ENCODE measurements around the gene TIMMDC1. TPM values are rescaled to one million over a fixed set of nuclear protein-coding genes. Genes with fewer than 3 reads are reported as not detected.

TIMMDC1 gene, protein sequence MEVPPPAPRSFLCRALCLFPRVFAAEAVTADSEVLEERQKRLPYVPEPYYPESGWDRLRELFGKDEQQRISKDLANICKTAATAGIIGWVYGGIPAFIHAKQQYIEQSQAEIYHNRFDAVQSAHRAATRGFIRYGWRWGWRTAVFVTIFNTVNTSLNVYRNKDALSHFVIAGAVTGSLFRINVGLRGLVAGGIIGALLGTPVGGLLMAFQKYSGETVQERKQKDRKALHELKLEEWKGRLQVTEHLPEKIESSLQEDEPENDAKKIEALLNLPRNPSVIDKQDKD
- total RNA-seq: 100 to 1,000 TPM; 162 to 164 TPM

GRCh38 chr3:119498186-119499011 is at the start of gene TIMMDC1:
Gene TIMMDC1 (plus strand): TSS chr3:119498547. CDS start chr3:119498734, 187 bp downstream.
- ChIA-PET CTCF (interaction anchor here (1.3 to 1.5 kb wide), 3 partner anchors 11 to 178 kb away, joined by 3 to 7 read pairs (median 3); partner anchors contain the start of gene COX17), POLR2A (interaction anchor here (0.5 to 2.9 kb wide), 11 partner anchors 10 to 597 kb away, joined by 3 to 17 read pairs (median 4); partner anchors contain the start of genes ARHGAP31, POGLUT1 and TMEM39A)

DNA sequence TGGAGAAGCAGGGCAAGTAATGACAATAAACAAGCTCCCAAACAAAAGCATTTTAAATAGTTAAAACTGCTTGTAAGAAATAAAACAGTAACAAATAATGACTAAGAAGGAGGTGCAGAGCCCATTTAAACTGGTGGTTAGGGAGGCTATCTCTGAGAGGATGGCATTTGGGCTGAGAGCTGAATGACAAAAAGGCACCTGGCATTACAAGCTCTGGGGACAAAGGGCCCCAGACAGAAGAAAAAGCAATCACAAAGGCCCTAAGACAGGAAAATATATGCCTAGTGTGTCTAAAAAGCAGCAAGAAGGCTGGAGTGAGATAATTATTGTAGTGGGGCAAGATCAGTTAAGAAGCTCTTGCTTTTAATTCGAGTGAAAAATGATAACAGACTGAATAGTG is 44.5 kb upstream of the TIMMDC1 start:
- ChIA-PET POLR2A (no interaction called here), CTCF (no interaction called here)

GRCh38 chr3:119456469-119456868 is 41.9 kb upstream of the TIMMDC1 start:
- ChIA-PET POLR2A (no interaction called here), CTCF (no interaction called here)

- POLR2A ChIA-PET: no interaction called here
- CTCF ChIA-PET: no interaction called here
Observed at GRCh38 chr3:119457246-119457645, 41.1 kb upstream of the TIMMDC1 start.

DNA sequence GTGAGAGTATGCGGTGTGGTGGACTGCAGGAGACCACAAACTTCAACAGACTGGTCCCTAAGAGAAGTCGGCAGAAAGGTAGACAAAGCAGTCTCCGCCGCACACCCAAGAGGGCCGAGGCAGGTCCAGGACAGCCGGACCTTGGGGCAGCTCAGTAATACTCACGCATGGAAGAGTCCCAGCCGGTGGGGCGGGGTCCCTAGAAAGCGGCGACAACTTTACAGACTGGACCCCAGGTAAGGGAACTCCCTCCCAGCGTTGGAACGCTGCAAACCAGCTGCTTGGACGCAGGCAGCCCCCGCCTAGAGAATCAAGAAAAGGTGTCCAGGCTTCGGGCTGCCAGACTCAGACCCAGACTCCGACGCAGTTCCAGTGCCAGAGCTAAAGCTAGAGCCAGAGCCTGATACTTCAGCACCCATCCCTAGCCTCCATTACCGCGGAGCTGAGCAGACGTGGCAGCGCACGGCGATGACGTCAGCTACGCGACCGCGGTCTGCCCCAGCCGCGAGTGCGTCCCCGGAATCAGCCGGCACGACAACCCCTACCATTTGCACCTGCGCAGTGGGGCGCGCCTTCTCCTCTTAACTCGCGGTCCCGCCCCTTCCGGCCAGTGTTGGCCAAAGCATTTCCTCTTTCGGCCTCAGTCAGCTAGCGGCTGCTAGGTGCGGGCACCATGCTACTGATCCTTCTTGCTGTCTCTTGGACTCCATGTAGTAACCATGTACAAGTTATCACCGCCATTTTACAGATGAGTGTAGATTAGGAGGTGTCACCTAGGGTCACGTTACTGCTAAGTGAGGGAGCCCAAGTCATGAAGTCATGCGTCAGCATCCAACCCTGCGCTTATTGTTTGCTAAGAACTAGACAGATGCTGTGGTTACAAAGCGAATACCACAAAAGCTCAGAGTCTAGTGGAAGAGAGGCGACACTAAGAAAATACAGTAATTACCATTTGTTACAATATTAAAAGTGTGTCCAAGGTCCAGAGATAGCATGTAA is 34.9 kb upstream of the TIMMDC1 start, which contains the start of gene TMEM39A:
TMEM39A (minus strand) TSS at position 445 of the 999 bp plus-strand sequence. CDS start 1,541 bp downstream, outside the sequence.
- ChIA-PET CTCF (interaction anchor here (1.0 to 1.8 kb wide), 4 partner anchors 90 to 222 kb away, joined by 3 to 5 read pairs (median 3); partner anchors contain the start of genes ARHGAP31 and B4GALT4), POLR2A (interaction anchor here (0.6 to 3.0 kb wide), 9 partner anchors 8 to 462 kb away, joined by 3 to 17 read pairs (median 3); partner anchors contain the start of genes ARHGAP31, COX17 and TIMMDC1)

GRCh38 chr3:119468041-119468440 is 30.3 kb upstream of the TIMMDC1 start:
- CTCF ChIA-PET: no interaction called here
- POLR2A ChIA-PET: interaction anchor here (0.7 to 2.5 kb wide), 2 partner anchors 31 to 342 kb away, joined by 4 to 14 read pairs; partner anchors contain the start of gene TIMMDC1

GRCh38 chr3:119469418-119470189 is 28.7 kb upstream of the TIMMDC1 start:
- CTCF ChIA-PET: no interaction called here
- POLR2A ChIA-PET: interaction anchor here (1.0 to 2.5 kb wide), 2 partner anchors 29 to 147 kb away, joined by 3 to 14 read pairs; partner anchors contain the start of gene TIMMDC1

DNA sequence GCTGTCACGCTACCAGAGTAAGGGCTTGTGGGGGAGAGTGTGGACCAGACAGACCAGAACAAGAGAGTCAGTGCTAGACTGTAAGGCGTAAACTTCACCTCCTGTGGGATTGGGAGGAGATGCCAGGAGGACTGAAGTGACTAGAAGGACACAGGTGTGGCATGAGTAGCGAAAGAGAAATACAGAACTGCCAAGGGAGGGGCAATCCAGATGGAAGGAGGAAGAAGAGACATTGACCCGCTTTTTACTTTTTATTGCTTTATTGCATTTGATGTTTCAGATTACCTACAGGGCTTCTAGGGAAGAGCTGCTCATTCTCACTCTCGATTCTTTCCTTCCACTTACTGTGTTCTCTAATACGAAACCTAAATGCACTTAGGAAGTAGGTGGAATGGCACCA is 27.5 kb upstream of the TIMMDC1 start:
- POLR2A ChIA-PET: no interaction called here
- CTCF ChIA-PET: no interaction called here

GRCh38 chr3:119481079-119481478 is 17.3 kb upstream of the TIMMDC1 start:
- POLR2A ChIA-PET: no interaction called here
- CTCF ChIA-PET: interaction anchor here (0.7 kb wide), 1 partner anchor 23 kb away, joined by 3 read pairs; no protein-coding TSS in a partner anchor

GRCh38 chr3:119483101-119483500 is 15.2 kb upstream of the TIMMDC1 start:
- ChIA-PET POLR2A (interaction anchor here (0.7 kb wide), 1 partner anchor 41 kb away, joined by 3 read pairs; no protein-coding TSS in a partner anchor), CTCF (no interaction called here)

GRCh38 chr3:119485563-119485962 is 12.8 kb upstream of the TIMMDC1 start:
- ChIA-PET CTCF (interaction anchor here (0.6 kb wide), 1 partner anchor 638 kb away, joined by 3 read pairs; no protein-coding TSS in a partner anchor), POLR2A (no interaction called here)

DNA sequence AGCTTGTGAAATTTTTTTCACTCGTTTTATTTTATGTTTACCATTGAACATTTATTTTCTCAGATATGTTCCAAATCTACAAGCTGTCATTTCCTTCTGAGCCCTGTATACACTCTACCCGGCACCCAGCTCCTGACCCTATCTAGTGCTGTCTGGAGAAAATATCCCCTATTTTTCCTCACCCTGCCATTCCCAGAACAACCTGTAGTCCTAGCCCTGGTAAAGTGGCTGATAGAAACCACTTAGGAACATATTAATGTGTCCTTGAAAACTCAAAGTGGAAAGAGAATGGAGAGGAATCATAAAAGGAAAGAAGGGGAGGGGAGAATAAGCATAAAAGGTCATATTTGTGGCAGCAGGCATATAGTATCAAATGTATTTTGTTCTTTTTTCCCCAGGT is 8.2 kb upstream of the TIMMDC1 start:
- POLR2A ChIA-PET: no interaction called here

GRCh38 chr3:119492128-119492527 is 6.2 kb upstream of the TIMMDC1 start:
- ChIA-PET CTCF (no interaction called here), POLR2A (no interaction called here)

More for the DNA sequence above, 8.2 kb upstream of the TIMMDC1 start:
- CTCF ChIA-PET: no interaction called here

GRCh38 chr3:119492810-119493209 is 5.5 kb upstream of the TIMMDC1 start:
- ChIA-PET CTCF (no interaction called here), POLR2A (no interaction called here)

DNA sequence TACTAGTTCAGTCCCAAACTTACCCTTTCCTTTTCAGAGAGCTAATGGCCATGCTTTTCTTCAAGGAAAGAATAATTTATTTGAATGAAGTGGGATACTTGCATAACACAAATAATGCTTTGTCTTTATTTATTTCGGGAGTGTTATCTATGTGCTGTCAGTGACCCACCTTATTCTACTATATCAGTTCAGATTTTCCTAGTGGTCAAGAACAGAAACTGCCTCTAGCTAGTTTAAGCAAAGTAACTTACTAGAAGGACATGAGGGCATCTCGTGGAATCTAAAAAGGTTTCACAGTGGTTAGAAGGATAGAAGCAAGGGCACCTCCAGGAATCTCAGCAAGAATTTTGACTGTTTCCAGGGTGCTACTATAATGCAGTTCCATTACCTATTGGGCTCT is 3.8 kb upstream of the TIMMDC1 start:
- ChIA-PET POLR2A (no interaction called here), CTCF (interaction anchor here (0.6 to 1.0 kb wide), 2 partner anchors 12 to 25 kb away, joined by 3 read pairs; no protein-coding TSS in a partner anchor)

- ChIA-PET CTCF (interaction anchor here (1.3 to 1.5 kb wide), 2 partner anchors 21 to 179 kb away, joined by 3 to 7 read pairs; partner anchors contain the start of gene COX17), POLR2A (interaction anchor here (0.5 to 2.9 kb wide), 9 partner anchors 9 to 598 kb away, joined by 3 to 17 read pairs (median 4); partner anchors contain the start of genes ARHGAP31, POGLUT1 and TMEM39A)
Observed at GRCh38 chr3:119497820-119498185, 544 bp upstream of the TIMMDC1 start.

- ChIA-PET CTCF (no interaction called here), POLR2A (interaction anchor here (0.6 to 2.9 kb wide), 2 partner anchors 31 to 176 kb away, joined by 3 to 14 read pairs; partner anchors contain the start of gene POGLUT1)
Observed at GRCh38 chr3:119500265-119500664, 1.9 kb downstream of the TIMMDC1 start.

DNA sequence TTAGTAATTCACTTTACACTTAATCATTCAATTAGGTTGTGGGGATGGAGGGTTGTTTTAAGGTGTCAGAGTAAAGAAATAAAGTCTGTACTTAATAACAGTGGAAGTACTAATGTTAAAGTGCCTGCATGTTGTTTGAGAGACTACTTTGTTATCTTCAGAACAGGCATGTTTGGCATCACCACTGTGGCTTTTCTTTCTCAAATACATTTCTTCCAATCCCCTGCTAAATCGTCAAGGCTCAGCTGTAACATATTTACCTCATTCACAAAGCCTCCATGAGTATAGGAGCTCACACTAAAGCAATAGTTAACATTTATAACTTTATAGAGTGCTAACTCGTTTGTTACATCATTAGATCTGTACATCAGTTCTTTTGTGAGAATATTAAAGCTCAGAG is 2.6 kb downstream of the TIMMDC1 start:
- POLR2A ChIA-PET: interaction anchor here (0.6 kb wide), 1 partner anchor 176 kb away, joined by 3 read pairs; no protein-coding TSS in a partner anchor
- CTCF ChIA-PET: no interaction called here
